Esophagus (tissue), 2 donors: ENCODE measurements around the gene TMEM185A. TPM values are rescaled to one million over a fixed set of nuclear protein-coding genes. Genes with fewer than 3 reads are reported as not detected.
"Not testable (repeated sequence)": the region's sequence is repeated elsewhere in the genome, so short reads cannot be mapped to it uniquely, and the experiment has no call there.

ENCODE experiments used
- H3K27ac ChIP-seq, 2 donors: one replicate each; pipeline ENCODE4 v1.5.1; 2013; ENCODE audit warnings: low read depth in 2 of 2, mild to moderate bottlenecking in 2 of 2, inconsistent platforms in 1 of 2, low read length in 1 of 2, moderate library complexity in 1 of 2
- H3K27me3 ChIP-seq, 2 donors: one replicate each; pipeline ENCODE4 v1.6.1; 2013; ENCODE audit warnings: low read length in 2 of 2, control low read depth in 1 of 2, mild to moderate bottlenecking in 1 of 2; ENCODE audit not compliant: insufficient read depth in 2 of 2, control insufficient read depth in 1 of 2
- H3K36me3 ChIP-seq, 2 donors: one replicate each; pipeline ENCODE4 v1.6.1; 2013; ENCODE audit warnings: low read length in 1 of 2; ENCODE audit not compliant: control insufficient read depth in 2 of 2, insufficient read depth in 2 of 2
- H3K4me1 ChIP-seq, 2 donors: one replicate each; pipeline ENCODE4 v1.6.1; 2013; ENCODE audit warnings: low read length in 1 of 2; ENCODE audit not compliant: control insufficient read depth in 2 of 2, insufficient read depth in 2 of 2
- H3K4me3 ChIP-seq, 2 donors: one replicate each; pipeline ENCODE4 v1.5.1; 2013; ENCODE audit warnings: low read length in 2 of 2, mild to moderate bottlenecking in 2 of 2, low read depth in 1 of 2, moderate library complexity in 1 of 2
- H3K9me3 ChIP-seq, 2 donors: one replicate each; pipeline ENCODE4 v1.6.1; 2013; ENCODE audit warnings: mild to moderate bottlenecking in 2 of 2, low read depth in 1 of 2, low read length in 1 of 2, moderate library complexity in 1 of 2; ENCODE audit not compliant: control insufficient read depth in 2 of 2, insufficient read depth in 1 of 2
- WGBS, 2 donors: extraction: QIAGEN DNeasy Blood & Tissue Kit; methylation state at CpG; one replicate each; pipeline ENCODE4 v1.1.7; 2013; 5-methylcytosine and 5-hydroxymethylcytosine counted together
- polyA plus RNA-seq, 2 donors: library from polyadenylated mRNA; stranded (reverse); fragments of 200-250 nt; gene quantifications; one replicate each; pipeline ENCODE4 v1.2.3, GENCODE V29; 2013
- donor health status: healthy with polysubstance abuse.
- donor health status: Bipolar disorder and iron deficiency.

TMEM185A gene
- polyA plus RNA-seq, 2 donors = 10.9 to 11.1 TPM

- not testable (repeated sequence) for H3K4me1 ChIP-seq, H3K9me3 ChIP-seq, H3K27ac ChIP-seq, H3K36me3 ChIP-seq, H3K4me3 ChIP-seq, H3K27me3 ChIP-seq
- WGBS, 2 donors = 65 to 79% methylated on average over 1 of the region's 1 CpG
Observed at GRCh38 chrX:149546962-149547361, 84.6 kb downstream of the TMEM185A start.

Other genes starting within 250 kb of the TMEM185A start
- 10 to 100 TPM; 20.9 to 21.4 TPM for gene IDS, start 126.5 kb downstream of the TMEM185A start, polyA plus RNA-seq
- 10 to 100 TPM; 11.1 to 13.0 TPM for gene EOLA1, start 90.8 kb downstream of the TMEM185A start, polyA plus RNA-seq
- not detected for gene HSFX3, start 81.9 kb downstream of the TMEM185A start, polyA plus RNA-seq
- not detected for gene MAGEA9B, start 44.3 kb downstream of the TMEM185A start, polyA plus RNA-seq
- gene HSFX2, start 36.5 kb downstream of the TMEM185A start, polyA plus RNA-seq = under 1 TPM; 0.21 to 0.26 TPM
- under 1 TPM; 0.04 to 0.18 TPM for gene MAGEA11, start 80.3 kb upstream of the TMEM185A start, polyA plus RNA-seq
- gene HSFX1, start 142.3 kb upstream of the TMEM185A start, polyA plus RNA-seq = 1 to 10 TPM in 1 of 2 donors, under 1 TPM in 1; 0.51 to 1.4 TPM
- gene MAGEA9, start 150.1 kb upstream of the TMEM185A start, polyA plus RNA-seq = not detected
- gene MAGEA8, start 249.4 kb upstream of the TMEM185A start, polyA plus RNA-seq = not detected